HG03103 (cell line): ENCODE measurements around the gene LMO1.

Experiments used
- ATAC-seq: cut with Tn5 transposase; IDR thresholded peaks from one replicate; pipeline ENCODE4 v1.9.1; 2021; ENCODE audit warnings: low read depth; ENCODE audit not compliant: unreplicated experiment

LMO1 gene

GRCh38 chr11:8266246-8267241 is 2.9 kb upstream of the LMO1 start:
- ATAC-seq = no peak

- ATAC-seq = no peak
These were observed 2.1 kb upstream of the LMO1 start for GRCh38 chr11:8265681-8266241.

GRCh38 chr11:8263109-8263768 is 439 bp downstream of the LMO1 start:
- peak; percentile 10 for ATAC-seq

DNA sequence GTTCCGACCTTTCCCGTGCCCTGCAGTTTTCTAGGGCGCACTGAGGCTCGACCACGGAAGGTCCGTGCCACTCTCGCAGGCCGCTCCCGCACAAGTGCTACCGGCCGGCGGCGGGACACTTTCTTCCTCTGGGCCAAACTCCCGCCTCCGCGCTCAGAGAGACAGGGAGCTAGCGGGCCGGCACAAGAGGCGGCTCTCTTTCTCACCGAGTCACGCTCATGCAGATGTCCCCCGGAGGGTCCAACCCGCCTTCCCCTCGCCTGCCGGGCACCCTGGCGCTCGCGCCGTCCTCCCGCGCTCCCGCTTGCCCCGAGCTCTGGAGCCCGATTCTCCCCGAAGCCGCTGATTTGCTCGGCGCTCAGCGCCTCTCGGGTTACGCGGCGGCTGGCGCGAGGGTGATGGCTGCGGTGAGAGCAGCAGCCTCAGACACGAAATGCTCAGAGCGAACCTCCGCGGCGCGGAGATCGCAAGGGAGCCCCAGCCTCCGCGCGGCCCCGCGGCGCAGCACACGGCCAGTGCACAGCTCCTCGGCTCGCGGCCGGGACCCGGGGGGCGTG is 1.0 kb downstream of the LMO1 start:
- peak; percentile 39 for ATAC-seq

- ATAC-seq = no peak
These were observed 1.6 kb downstream of the LMO1 start for GRCh38 chr11:8261921-8262551.

DNA sequence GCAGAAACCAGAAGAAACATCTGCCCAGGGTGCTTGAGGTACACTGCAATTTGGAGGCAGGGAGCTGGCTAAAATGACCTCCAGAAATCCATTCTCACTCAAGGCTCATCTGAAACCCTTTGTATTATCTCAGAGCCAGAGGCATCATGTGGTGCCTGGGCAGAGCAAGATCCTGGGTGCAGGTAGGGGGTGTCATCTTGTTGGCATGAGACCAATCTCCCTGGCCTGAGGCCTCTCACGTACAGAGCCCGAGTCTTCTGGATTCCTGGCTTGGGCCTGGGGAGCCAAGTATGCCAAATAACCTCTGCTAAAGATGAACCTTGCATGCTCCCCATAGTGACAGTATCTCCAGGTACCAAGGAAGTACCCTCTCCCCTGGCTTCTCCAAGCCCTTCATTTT is 2.4 kb downstream of the LMO1 start:
- no peak for ATAC-seq

GRCh38 chr11:8260202-8260966 is 3.3 kb downstream of the LMO1 start:
- ATAC-seq = no peak

DNA sequence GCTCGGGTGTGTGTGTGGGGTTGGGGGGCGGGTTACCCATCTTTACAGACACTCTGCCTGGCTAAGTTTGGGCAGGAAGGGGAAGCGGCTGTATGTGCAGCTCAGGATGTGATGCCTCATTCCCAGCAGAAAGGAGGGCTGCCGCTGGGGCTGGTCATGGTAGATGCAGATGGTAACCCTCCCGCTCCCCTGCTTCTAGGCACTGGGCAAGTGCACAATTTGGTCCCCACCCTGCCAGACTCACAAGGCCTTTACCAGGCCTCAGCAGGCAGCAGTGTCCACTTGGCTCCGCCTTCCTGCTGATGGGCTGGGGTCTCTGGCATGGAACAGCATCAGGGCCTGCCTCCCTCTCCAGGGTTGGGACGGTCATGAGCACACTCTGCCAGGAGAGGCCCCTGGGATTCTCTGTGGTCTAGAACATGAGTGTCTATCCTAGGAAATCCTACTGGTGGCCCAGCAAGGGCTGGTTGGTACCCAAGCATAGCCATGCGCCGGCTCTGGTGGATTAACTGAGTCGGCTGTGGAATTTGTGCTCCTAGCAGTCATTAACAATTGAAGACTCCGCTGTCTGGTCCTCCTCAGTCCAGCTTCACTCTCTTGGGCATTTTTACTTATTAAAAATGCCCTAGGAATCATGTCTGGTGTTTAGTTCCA is 4.2 kb downstream of the LMO1 start:
- no peak for ATAC-seq

DNA sequence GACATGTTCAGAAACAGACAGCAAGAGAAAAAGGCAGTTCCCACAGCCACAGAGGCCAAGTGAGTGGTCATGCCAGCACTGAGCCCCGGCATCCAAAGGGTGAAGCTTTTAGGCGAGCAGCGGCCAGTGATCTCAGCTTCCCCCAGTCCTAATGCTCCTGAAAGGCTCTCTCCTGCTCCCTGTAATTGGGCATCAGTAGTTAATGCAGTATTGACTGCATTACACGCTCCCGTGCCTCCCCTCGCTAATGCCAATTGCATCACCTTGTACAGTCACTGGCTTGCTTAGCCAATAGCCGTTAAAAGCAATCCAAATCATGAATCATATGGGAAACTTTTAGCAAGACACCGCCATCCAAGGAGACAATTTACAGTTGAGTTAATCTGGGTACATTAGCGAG is 4.9 kb downstream of the LMO1 start:
- ATAC-seq = no peak

DNA sequence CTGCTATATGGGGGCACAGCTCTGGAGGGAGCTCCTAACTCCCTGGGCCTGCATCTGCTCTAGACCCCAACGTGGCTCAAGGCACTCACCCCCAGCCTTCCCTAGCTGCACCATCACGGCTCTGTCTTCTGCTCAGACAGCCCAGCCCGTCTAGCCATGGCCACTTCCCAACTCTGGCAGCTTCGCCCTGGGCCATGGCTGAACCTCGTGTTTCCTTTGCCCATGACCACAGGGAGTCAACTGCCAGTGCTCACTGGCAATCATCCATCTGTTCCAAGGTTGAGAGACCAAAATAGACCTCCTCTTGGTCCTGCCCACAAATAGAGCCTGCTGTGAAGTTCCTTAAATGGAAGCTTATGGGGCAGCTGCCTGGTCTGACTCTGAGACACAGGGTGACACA is 5.4 kb downstream of the LMO1 start:
- no peak for ATAC-seq

DNA sequence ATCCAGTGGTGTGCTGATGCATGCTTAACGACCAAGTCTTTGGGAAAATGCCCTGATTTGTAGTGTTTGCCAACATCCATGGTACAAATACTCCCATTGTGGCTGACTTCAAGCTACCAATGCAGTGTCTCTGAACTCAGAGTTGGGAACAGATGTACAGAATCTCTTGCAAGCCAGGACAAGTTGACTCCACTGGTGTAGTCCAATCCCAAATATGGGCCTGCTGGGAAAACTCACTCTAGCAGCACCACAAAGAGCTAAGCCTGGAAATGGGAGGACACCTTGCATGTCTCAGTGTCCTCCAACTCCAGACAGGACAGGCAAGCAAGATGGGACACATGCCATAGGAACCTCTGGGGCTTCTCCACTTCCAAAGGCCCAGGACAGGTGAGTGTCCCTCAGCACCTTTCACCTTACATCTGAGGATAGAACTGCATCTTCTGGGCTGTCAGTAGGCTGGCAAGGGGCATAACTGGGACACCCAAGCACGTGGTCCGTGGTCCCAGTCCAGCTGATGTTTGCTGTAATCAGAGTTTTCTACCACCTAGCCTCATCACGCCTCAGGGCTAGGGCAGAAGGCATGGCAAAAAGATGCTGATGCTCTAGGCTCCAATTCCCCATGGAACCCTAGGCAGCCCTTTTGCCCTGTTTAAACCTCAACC is 6.5 kb downstream of the LMO1 start:
- ATAC-seq = no peak

DNA sequence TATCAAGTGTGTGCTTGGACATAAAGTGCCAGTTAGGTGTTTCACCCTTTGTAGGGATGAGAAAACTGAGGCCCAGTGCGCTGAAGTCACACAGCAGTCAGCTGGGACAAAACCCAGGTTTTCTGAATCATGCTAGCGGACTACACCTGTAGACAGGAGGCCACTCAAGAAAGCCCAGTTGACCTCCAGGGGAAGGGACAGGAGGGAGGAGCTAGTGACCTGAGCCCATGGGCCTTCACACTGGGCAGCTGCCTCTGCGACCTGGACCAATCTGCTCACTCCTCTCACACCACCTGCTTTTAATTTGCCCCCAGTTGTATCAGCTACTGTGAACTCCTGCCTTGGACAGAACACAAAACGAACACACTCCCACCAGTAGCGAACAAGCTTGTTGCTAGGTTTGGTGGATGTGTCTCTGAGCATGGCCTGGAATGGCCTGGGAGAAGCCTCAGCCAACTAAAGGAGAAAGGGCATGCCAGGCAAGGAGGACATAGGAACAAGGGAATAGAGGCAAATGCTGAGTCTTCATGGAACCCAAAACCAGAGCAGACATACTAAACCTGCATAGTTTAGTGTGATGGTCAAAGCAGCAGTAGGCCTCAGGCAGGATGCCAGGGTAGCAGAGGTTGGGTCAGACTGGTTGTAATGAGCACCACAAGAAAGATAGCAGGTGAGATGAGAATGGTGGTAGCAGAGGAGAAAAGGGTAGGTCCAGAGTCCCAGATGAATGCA is 7.2 kb downstream of the LMO1 start:
- ATAC-seq = no peak

- no peak for ATAC-seq
These were observed 10.1 kb downstream of the LMO1 start for GRCh38 chr11:8253566-8253965.

- no peak for ATAC-seq
These were observed 10.7 kb downstream of the LMO1 start for GRCh38 chr11:8252946-8253345.

DNA sequence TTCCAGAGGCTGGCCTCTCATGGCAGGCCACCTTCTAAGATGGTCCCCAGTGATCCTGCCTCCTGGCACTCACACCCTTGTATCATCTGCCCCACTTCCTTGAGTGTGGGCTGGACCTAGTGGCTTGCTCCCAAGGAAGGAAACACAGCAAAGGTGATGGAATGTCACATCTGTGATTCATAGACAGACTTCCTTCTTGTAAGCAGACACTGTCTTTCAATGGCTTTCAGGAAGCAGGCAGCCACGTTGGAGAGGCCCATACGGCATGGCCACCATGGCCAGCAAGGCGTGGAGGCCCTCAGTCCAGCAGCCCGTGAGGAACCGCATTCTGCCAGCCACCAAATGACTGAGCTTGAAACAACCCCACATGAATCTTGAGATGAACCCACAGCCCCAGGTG is 11.3 kb downstream of the LMO1 start:
- ATAC-seq = no peak

DNA sequence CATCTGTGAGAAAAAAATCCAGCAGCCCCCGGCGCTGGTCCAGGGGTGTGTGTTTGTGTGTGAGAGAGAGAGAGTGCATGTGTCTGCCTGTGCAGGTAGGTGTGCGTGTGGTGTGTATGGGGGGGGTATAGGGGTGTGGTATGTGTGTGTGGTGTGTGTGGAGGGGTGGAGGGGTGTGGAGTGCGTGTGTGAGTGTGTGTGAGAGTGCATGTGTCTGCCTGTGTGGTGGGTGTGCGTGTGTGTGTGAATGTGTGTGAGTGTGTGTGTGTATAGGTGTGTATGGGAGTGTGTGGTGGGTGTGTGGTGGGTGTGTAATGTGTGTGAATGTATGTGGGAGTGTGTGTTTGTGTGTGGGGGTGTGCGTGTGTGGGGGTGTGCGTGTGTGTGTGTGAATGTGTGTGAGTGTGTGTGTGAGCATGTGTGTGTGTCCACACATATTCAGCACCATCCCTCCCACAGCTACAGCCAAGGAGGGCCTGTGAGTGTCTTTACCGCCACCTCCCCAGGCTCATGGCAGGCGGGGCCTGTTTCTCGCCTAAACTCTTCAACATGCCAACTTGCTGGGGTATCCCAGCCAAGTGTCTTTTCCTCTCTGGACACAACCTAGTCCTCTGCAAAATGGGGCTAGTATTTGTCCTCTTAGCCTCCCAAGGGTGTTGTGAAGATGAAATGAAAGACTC is 11.9 kb downstream of the LMO1 start:
- ATAC-seq = no peak

DNA sequence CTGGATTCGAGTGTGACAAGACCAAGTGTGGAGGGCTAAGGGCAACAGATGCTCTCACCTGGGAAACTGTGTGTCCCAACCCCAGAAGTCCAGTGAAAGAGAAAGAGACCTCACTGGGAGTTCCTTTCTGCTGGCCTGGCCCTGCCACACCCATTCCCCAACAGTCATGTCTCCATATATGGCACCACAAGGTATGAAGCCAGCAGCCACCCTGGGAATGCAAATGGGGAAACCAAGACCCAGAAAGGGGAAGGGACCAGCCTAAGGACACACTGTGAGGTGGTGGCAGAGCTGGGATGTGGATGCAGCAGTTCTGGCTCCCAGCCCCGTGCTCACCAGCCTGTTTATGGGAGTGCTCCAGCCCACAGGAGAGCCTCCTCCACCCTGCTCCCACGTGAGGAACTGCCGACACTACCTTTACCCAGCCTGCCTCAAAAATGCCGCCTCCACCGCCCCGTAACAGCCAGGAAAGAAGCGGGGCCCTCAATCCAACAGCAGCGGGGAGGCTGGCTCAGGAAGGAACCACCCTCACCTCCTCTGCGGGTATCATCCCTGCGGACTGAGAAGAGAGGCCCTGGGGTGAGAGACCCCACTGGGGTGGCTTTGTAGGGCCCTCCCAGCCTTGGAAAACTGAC is 12.6 kb downstream of the LMO1 start:
- ATAC-seq = no peak
